A549 (cell line): Measurements from ENCODE around the gene WDCP.

Experiments
- CBX8 ChIP-seq: fragments of 200-600 bp; sonication (generic); IDR thresholded peaks from 2 replicates; pipeline ENCODE4 v1.6.1; 2016
- CEBPB ChIP-seq, 2 experiments: fragments of >200 bp in 1 of 2; sonication (Bioruptor Twin) in 1 of 2; formaldehyde crosslinking in 1 of 2; IDR thresholded peaks; 2 replicates each; pipeline ENCODE4 v1.6.1; 2012 to 2016
- EP300 ChIP-seq, 2 experiments: fragments of >200 bp; sonication (Bioruptor Twin); formaldehyde crosslinking; IDR thresholded peaks; 2 replicates in 1 of 2; 3 replicates in 1 of 2; pipeline ENCODE4 v1.6.1; 2016 to 2017
- NPAS2 ChIP-seq: fragments of 250-450 bp; sonication (Bioruptor Pico); IDR thresholded peaks from 2 replicates; pipeline ENCODE4 v1.8.0; 2022; ENCODE audit warnings: mild to moderate bottlenecking, moderate library complexity, borderline replicate concordance
- POLR2A ChIP-seq: IDR thresholded peaks from 2 replicates; pipeline ENCODE4 v1.6.1; 2012; ENCODE audit warnings: mild to moderate bottlenecking, low read length
- RAD21 ChIP-seq, 2 experiments: fragments of >200 bp in 1 of 2; sonication (Bioruptor Twin) in 1 of 2; formaldehyde crosslinking in 1 of 2; IDR thresholded peaks in 1 of 2; conservative IDR thresholded peaks in 1 of 2; 2 replicates in 1 of 2; 3 replicates in 1 of 2; pipeline ENCODE4 v1.6.1; 2012 to 2018; ENCODE audit warnings: inconsistent platforms in 1 of 2
- TF ChIP-seq, protein P1 (sequence below): fragments of >200 bp; sonication (Bioruptor Twin); formaldehyde crosslinking; IDR thresholded peaks from 3 replicates; pipeline ENCODE4 v1.5.1; 2016

DNA sequence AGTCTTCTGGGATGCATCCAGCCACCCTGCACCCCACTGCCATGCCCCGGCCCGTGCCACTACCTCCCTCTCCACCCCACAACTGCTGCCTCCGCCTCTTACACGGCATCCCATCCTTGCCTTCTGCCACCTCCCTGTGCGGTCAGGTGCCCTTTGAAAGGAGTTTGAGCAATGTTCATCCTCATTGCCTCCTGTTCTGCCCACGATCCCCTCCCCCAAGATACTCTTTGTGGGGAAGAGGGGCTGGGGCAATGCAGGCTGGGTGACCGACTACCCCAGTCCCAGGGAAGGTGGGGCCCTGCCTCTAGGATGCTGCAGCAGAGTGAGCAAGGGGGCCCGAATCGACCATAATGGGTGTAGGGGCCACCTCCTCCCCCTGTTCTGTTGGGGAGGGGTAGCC lies 28.9 kb downstream of the WDCP start:
- TF ChIP-seq POLR2A (no peak), CBX8 (no peak), EP300 (IDR thresholded peaks at IDR 0.05) (no peak), CEBPB (IDR thresholded peaks at IDR 0.05) (no peak), RAD21 (conservative IDR thresholded peaks at IDR 0.05 in 1 of 2, IDR thresholded peaks at IDR 0.05 in 1 of 2) (no peak), NPAS2 (CRISPR knock-in tag) (no peak)
- TF ChIP-seq, protein P1, sequence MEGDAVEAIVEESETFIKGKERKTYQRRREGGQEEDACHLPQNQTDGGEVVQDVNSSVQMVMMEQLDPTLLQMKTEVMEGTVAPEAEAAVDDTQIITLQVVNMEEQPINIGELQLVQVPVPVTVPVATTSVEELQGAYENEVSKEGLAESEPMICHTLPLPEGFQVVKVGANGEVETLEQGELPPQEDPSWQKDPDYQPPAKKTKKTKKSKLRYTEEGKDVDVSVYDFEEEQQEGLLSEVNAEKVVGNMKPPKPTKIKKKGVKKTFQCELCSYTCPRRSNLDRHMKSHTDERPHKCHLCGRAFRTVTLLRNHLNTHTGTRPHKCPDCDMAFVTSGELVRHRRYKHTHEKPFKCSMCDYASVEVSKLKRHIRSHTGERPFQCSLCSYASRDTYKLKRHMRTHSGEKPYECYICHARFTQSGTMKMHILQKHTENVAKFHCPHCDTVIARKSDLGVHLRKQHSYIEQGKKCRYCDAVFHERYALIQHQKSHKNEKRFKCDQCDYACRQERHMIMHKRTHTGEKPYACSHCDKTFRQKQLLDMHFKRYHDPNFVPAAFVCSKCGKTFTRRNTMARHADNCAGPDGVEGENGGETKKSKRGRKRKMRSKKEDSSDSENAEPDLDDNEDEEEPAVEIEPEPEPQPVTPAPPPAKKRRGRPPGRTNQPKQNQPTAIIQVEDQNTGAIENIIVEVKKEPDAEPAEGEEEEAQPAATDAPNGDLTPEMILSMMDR = no peak
